ELF-1 (cell line): ENCODE measurements around the gene BACH2.

Experiments used
- DNase-seq: peaks from one replicate; pipeline ENCODE4 v3.0.0-alpha.2; 2016; ENCODE audit warnings: low read depth, low spot score

The BACH2 gene

GRCh38 chr6:89941763-89942497, 354.7 kb downstream of the BACH2 start:
- DNase-seq = no peak

DNA sequence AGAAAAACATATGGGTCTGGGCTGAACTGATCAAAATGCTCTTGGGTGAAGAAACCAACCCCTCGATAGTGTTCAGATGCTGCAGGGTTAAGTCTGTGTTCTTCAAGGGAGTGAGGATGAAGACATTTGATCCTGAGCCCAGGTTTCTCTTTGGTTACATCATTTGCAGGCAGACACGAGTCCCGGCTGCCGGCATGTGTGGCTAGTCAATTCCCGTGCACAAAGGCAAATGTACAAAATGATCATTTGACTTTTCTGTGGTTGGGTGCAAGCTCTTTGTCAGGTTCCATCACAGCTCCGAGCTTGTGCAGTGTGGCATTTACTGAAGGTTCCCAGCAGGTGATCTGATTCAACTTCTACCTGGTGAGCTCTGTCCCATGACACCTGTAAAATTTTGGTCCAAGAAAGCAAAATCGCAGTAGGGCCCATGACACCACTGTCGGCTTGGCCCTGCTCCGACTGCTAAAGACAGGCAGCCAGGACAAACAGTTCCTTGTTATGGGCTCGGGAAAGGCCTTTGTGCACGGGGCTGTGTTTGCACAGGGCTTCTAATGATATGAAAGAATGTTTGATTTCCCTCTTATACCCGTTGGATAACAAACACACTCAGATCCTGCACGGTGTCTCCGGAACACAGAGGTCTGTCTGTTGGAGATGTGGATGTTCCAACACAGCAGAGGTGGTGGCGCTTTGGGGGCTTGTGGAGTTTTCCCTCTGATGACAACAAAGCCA, 355.4 kb downstream of the BACH2 start:
- DNase-seq = no peak

GRCh38 chr6:89940225-89941027, 356.2 kb downstream of the BACH2 start:
- DNase-seq = peak; percentile 78

DNA sequence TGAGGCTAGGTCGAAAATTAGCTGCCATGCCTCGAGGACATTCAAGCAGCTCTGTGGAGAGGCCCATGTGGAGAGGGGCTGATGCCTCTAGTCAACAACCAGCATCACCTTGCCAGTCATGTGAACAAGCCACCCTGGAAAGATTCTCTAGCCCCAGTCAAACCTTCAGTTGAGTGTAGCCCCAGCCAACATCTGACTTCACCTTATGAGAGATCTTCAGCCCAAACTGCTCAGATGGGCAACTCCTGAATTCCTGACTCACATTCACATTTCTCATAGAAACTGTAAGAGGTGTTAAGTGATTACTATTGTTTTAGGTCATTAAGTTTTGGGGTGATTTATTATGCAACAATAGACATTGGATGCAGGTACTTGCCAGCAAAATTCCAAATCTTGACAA, 357.5 kb downstream of the BACH2 start:
- DNase-seq = no peak

GRCh38 chr6:89938014-89938413, 358.6 kb downstream of the BACH2 start:
- DNase-seq = no peak

- no peak for DNase-seq
Observed at GRCh38 chr6:89936177-89936576, 360.5 kb downstream of the BACH2 start.

GRCh38 chr6:89934685-89935366, 361.8 kb downstream of the BACH2 start:
- DNase-seq = peak; percentile 21

GRCh38 chr6:89932245-89932802, 364.3 kb downstream of the BACH2 start:
- DNase-seq = no peak

GRCh38 chr6:89930789-89931188, 365.9 kb downstream of the BACH2 start:
- DNase-seq = peak; percentile 63

DNA sequence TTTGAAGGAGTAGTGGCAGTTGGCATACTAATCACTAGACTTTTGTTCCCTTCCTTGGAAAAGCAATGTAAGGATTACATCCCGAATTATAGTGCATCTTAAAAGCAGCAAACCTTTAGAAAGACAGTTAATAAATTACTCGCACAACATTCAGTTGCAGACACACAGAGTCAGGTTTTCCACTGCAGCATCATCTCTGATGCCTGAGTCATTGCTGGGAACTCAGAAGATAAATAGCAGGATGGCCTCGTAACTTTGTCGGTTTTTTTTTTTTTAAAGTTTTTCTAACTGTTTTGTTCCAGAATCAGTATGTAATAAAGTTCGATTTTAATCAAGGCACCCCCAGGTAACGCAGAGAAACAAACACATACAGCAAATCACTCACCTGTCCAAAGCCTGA, 368.0 kb downstream of the BACH2 start:
- no peak for DNase-seq

GRCh38 chr6:89927791-89928550, 368.7 kb downstream of the BACH2 start:
- no peak for DNase-seq

DNA sequence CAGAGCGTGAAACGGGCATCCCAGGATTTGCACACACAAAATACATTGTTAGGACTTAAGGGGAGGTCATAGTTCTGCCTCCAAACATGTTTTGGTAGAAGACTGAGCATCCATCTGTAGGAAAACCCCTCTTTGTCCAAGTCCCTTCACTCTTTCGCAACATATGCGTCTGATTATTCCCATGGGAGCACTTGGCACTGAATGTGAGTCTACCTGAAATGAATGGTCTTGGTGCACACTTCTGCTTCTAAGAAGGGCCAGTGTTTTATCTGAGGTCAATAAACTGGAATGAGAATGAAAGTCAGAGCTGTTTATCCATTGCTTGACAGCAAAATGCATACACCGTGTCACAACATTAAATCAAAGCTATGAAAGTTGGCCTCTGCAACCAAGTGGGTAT, 369.4 kb downstream of the BACH2 start:
- no peak for DNase-seq

GRCh38 chr6:89925826-89926225, 370.8 kb downstream of the BACH2 start:
- no peak for DNase-seq

- no peak for DNase-seq
Observed at GRCh38 chr6:89924231-89924630, 372.4 kb downstream of the BACH2 start.

- no peak for DNase-seq
Observed at GRCh38 chr6:89921691-89922090, 375.0 kb downstream of the BACH2 start.

- DNase-seq = no peak
Observed at GRCh38 chr6:89921197-89921596, 375.4 kb downstream of the BACH2 start.

GRCh38 chr6:89917801-89918366, 378.8 kb downstream of the BACH2 start:
- DNase-seq = peak; percentile 89

DNA sequence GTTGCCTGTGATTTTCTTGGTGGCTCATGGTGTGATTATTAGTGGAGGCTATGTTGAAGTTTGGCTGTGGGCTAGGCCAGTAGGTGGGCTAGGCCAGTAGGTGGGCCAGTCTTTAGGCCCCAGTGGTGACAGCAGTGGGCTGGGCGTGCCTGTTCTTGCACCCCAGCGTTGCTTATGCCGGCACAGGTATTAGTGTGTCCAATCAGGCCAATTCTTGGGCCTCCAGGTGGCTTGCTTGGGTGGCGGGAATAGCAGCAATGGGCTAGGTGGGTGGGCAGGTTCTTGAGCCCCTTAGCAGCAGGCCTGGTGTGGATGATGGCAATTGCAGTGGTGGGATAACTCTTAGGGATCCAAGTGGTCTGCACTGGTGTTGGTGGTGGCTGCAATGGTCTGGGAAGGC, 379.4 kb downstream of the BACH2 start:
- no peak for DNase-seq

DNA sequence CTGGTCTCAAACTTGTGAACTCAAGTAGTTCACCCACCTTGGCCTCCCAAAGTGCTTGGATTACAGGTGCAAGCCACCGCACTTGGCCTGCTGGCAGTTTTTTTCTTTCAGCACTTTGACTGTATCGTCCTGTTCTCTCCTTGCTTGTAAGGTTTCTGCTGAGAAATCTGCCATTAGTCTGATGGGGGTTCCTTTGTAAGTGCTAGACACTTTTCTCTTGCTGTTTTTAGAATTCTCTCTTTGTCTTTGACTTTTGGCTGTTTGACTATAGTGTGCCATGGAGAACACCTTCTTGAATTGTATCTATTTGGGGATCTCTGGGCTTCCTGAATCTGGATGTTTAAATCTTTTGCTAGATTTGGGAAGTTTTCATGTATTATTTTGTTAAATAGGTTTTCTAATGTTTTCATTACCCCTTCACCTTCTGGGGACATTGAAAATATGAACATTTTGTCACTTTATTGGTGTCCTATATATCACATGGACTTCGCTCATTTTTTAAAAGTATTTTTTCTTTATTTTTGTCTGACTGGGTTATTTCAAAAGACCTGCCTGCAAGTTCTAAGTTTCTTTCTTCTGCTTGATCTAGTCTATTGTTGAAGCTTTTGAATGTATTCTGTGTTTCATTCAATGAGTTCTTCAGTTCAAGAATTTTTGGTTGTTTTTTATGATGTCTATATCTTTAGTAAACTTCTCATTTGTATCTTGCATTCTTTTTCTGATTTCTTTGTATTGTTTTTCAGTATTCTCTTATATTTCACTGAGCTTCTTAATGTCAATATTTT, 380.3 kb downstream of the BACH2 start:
- no peak for DNase-seq

- DNase-seq = no peak
Observed at GRCh38 chr6:89910902-89911240, 385.8 kb downstream of the BACH2 start.
